Kidney (tissue), 14 donors: ENCODE data around the gene ORMDL3. TPM values are rescaled to one million over a fixed set of nuclear protein-coding genes. Genes with fewer than 3 reads are reported as not detected.

Experiments
- DNase-seq, 5 donors: peaks; one replicate each; pipeline ENCODE4 v3.0.0-alpha.2; 2013 to 2020
- FAIRE-seq: peaks from 2 replicates; lab custom pipeline; 2012; peaks lifted over from hg19 to GRCh38; lab: Jason Lieb, UNC
- H3K27ac ChIP-seq, 2 donors: one replicate each; pipeline ENCODE4 v1.7.0; 2013; ENCODE audit warnings: low read depth in 2 of 2, low read length in 2 of 2, inconsistent platforms in 1 of 2
- H3K27me3 ChIP-seq: one replicate; pipeline ENCODE4 v1.7.1; 2013; ENCODE audit warnings: low read length, inconsistent platforms; ENCODE audit not compliant: control insufficient read depth, insufficient read depth
- H3K36me3 ChIP-seq, 3 donors: one replicate each; pipeline versions ENCODE4 v1.7.0 to v1.7.1; 2013; ENCODE audit warnings: low read length in 3 of 3, control low read depth in 1 of 3, inconsistent platforms in 1 of 3; ENCODE audit not compliant: insufficient read depth in 3 of 3, control insufficient read depth in 2 of 3
- H3K4me1 ChIP-seq, 3 donors: one replicate each; pipeline versions ENCODE4 v1.7.0 to v1.7.1; 2013; ENCODE audit warnings: low read length in 3 of 3, inconsistent platforms in 1 of 3, low read depth in 1 of 3; ENCODE audit not compliant: control insufficient read depth in 2 of 3, insufficient read depth in 2 of 3
- H3K4me3 ChIP-seq, 3 donors: one replicate each; pipeline versions ENCODE4 v1.7.0 to v1.8.1; 2013; ENCODE audit warnings: low read length in 3 of 3, control low read depth in 1 of 3, inconsistent platforms in 1 of 3
- H3K9ac ChIP-seq, 3 donors: one replicate each; pipeline versions ENCODE4 v1.7.0 to v1.7.1; 2013; ENCODE audit warnings: low read length in 3 of 3, control low read depth in 1 of 3, inconsistent platforms in 1 of 3
- H3K9me3 ChIP-seq, 3 donors: one replicate each; pipeline versions ENCODE4 v1.7.0 to v1.7.1; 2013; ENCODE audit warnings: low read length in 3 of 3, control low read depth in 1 of 3, inconsistent platforms in 1 of 3; ENCODE audit not compliant: control insufficient read depth in 2 of 3, insufficient read depth in 1 of 3
- CTCF ChIP-seq: IDR thresholded peaks from 3 replicates; pipeline ENCODE4 v1.5.1; 2012; ENCODE audit warnings: mild to moderate bottlenecking, moderate library complexity, borderline replicate concordance; ENCODE audit not compliant: insufficient read depth; ENCODE audit errors: extremely low read depth
- intact Hi-C: fragments of 100-400 bp; cut with DNase I; formaldehyde crosslinking; loops from one replicate; pipeline ENCODE4 v1.11.1; 2022
- polyA plus RNA-seq: library from polyadenylated mRNA; stranded (reverse); fragments of 350-450 nt; fragmentation: Illumina TruSeq; extraction: RNeasy Lipid Tissue Mini Kit (QIAGEN cat#74804); gene quantifications from one replicate; pipeline ENCODE4 v1.2.3, GENCODE V29; 2014; ENCODE audit warnings: low read depth, low replicate concordance; ENCODE audit not compliant: insufficient read depth
- total RNA-seq: library from RNA; stranded (reverse); fragmentation: NEBNext Ultra II Directional; extraction: Animal tissue kit (Norgen Biotek cat#: 25700); gene quantifications from one replicate; pipeline ENCODE4 v1.2.1, GENCODE V29; 2021
- donor health status: control.
- donor health status: control.
- donor health status: control.
- donor health status: control.
- donor health status: control.
- donor health status: DM: yes; HTN: yes; CAD: no.
- donor health status: Normal renal cell carcinoma (clear cell type).

The ORMDL3 gene
- total and polyA plus RNA-seq, 2 donors from 2014 or later, result 48.8 to 85.9 TPM

DNA sequence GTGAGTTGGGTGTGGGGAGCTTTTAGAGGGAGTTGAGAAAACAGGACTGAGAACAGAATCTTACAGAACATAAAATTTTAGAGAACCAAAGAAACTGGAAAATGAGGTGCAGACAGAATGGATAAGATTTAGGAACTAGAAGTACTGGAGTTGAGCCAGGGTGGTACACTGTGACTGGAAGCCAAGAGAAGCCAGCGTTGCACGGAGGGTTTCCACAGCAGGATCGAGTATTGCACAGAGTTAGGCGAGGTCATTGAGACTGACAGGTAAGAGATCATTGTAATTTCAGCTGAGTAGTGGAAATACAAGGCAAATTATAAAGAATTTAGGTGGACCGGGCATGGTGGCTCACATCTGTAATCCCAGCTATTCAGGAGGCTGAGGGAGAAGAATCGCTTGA, 42.0 kb upstream of the ORMDL3 start:
- H3K27ac ChIP-seq, result no peak overlapping the region
- no peak overlapping the region for H3K9ac ChIP-seq
- no peaks in the 10 kb centered on the region for H3K27me3 ChIP-seq
- no peak for DNase-seq
- no peak for FAIRE-seq
- H3K4me1 ChIP-seq, result no peaks in the 10 kb centered on the region
- H3K36me3 ChIP-seq, result no peaks in the 10 kb centered on the region
- intact Hi-C loops, result no loop called here
- TF ChIP-seq CTCF, result no peak
- H3K4me3 ChIP-seq, result no peak overlapping the region
- H3K9me3 ChIP-seq, result no peaks in the 10 kb centered on the region

DNA sequence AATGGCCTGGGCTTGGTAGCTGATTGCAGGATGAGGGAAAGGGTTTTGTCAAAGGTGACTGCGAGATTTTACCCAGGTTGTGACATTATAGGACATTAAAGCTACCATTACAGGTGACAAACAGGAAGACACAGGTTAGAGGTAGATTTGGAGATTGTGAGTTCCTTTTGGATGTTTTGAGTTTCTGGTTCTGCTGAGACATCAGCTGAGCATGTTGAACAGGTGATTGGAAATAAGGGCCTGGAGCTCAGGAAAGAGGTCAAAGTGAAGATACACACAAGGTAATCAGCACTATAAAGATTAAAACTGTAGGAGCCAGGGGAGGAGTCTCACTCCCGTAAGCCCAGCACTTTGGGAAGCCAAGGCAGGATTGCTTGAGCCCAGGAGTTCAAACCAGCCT, 41.4 kb upstream of the ORMDL3 start:
- Histone ChIP-seq H3K4me3 (no peak overlapping the region), H3K9me3 (no peaks in the 10 kb centered on the region), H3K27ac (no peak overlapping the region), H3K36me3 (no peaks in the 10 kb centered on the region), H3K9ac (no peak overlapping the region), H3K27me3 (no peaks in the 10 kb centered on the region), H3K4me1 (no peaks in the 10 kb centered on the region)
- no peak for DNase-seq
- intact Hi-C loops, result no loop called here
- no peak for TF ChIP-seq CTCF
- no peak for FAIRE-seq

GRCh38 chr17:39966771-39967170, 39.4 kb upstream of the ORMDL3 start:
- no peak overlapping the region for H3K4me3 ChIP-seq
- no peak overlapping the region for H3K27ac ChIP-seq
- no peak for TF ChIP-seq CTCF
- H3K27me3 ChIP-seq, result no peaks in the 10 kb centered on the region
- no peaks in the 10 kb centered on the region for H3K4me1 ChIP-seq
- H3K9ac ChIP-seq, result no peak overlapping the region
- intact Hi-C loops, result no loop called here
- FAIRE-seq (no peak), DNase-seq (no peak)
- no peaks in the 10 kb centered on the region for H3K36me3 ChIP-seq
- H3K9me3 ChIP-seq, result no peaks in the 10 kb centered on the region

GRCh38 chr17:39965017-39965699, 37.8 kb upstream of the ORMDL3 start:
- Histone ChIP-seq H3K27ac (no peak overlapping the region), H3K4me3 (no peak overlapping the region), H3K36me3 (no peaks in the 10 kb centered on the region), H3K9ac (no peak overlapping the region), H3K4me1 (no peaks in the 10 kb centered on the region), H3K27me3 (no peaks in the 10 kb centered on the region), H3K9me3 (no peaks in the 10 kb centered on the region)
- intact Hi-C loops, result no loop called here
- FAIRE-seq (no peak), DNase-seq (peak in 1 of 5 donors; percentile 52)
- TF ChIP-seq CTCF, result no peak
